NCI-H345 treated with DMSO at 0.1 percent for 48 hours (cell line): ENCODE results near the gene SCLT1.

Experiments
- DNase-seq: peaks from one replicate; lab custom pipeline; 2025; ENCODE audit not compliant: unreplicated experiment; lab: John Stamatoyannopoulos, UW

Gene SCLT1

DNA sequence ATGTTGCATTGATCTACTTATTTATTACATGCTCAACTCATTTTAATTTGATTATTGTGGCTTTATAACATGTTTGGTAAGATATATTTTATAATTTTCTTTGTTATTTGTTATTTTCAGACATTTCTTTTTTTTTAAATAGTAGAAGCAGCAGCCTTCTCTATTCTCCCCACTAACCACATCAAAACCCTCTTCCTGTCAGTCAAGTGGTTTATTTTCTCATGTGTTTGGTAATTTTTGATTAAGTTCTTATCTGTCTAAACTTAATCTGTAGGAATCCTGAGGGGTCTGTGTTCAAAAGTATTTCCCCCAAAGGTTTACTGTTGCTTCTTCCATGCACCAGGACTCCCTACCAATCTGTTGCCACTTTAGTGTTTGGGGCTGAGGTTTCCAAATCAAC, 131.9 kb downstream of the SCLT1 start:
- DNase-seq: no peak

GRCh38 chr4:128958194-128958593, 135.1 kb downstream of the SCLT1 start:
- DNase-seq: no peak

DNA sequence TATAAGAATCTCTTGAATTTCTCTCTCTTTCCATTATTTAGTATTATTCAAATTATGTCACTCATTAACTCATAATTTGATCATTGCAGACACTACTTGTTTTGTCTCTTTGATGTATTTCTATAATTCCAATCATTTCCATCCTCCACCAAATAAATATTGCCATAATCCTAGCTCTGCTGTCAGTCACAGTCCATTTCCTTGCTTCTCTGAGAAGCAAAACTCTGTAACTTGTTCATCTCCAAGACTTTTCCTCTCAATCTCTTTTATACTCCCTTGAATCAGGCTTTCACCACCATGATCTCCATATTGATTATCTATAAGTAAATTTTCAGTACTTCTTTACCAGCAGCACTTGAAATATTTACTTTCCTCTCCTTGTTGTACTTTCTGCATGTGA, 135.9 kb downstream of the SCLT1 start:
- no peak for DNase-seq

DNA sequence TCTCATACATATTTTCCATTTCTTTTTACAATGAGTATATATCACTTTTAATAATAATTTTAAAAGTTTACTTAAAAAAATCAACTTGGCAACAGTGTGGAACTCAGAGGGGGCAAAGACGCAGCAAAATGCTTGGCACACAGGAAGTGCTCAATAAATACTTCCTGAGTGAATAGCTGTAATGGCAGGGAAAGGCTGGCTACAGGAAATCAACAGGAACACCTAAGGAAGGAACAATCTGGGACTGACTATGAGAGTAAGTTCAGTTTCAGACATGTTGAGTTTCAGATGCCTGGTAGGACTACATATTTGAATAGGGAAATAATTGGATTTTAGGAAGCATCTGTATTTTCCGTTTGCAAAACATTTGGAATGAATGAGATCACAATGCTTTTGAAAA, 137.6 kb downstream of the SCLT1 start:
- DNase-seq: no peak

- no peak for DNase-seq
Measured at GRCh38 chr4:128954941-128955340, 138.4 kb downstream of the SCLT1 start.

GRCh38 chr4:128951316-128951715, 142.0 kb downstream of the SCLT1 start:
- no peak for DNase-seq

GRCh38 chr4:128950796-128951195, 142.5 kb downstream of the SCLT1 start:
- no peak for DNase-seq

- no peak for DNase-seq
Measured at GRCh38 chr4:128946916-128947315, 146.4 kb downstream of the SCLT1 start.

GRCh38 chr4:128942607-128943006, 150.7 kb downstream of the SCLT1 start:
- no peak for DNase-seq

DNA sequence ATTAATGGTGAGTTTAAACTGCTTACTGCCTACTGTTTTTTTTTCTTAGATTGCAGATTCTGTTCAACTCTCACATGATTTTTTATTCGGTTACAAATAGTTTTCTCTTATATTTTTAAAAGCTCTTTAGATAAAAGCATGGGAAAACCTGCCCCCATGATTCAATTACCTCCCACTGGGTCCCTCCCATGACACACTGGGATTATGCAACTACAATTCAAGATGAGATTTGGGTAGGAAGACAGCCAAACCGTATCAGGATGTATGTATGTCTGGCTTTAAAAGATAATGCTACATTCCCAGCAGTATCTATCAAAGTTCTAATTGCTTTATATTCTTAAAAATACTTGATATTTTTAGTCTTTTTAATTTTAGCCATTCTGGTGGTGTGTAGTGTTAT, 152.4 kb downstream of the SCLT1 start:
- no peak for DNase-seq

GRCh38 chr4:128930051-128930450, 163.3 kb downstream of the SCLT1 start:
- DNase-seq: no peak

GRCh38 chr4:128924951-128925350, 168.4 kb downstream of the SCLT1 start:
- DNase-seq: no peak

DNA sequence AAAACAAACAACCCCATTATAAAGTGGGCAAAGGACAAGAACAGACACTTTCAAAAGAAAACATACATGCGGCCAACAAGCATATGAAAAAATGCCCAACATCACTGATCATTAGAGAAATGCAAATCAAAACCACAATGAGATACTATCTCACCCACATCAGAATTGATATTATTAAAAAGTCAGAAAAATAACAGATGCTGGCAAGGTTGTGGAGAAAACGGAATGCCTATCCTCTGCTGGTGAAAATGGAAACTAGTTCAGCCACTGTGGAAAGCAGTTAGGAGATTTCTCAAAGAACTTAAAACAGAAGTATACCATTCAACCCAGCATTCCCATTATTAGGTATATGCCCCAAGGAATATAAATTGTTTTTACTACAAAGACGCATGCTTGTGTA, 171.4 kb downstream of the SCLT1 start:
- no peak for DNase-seq

DNA sequence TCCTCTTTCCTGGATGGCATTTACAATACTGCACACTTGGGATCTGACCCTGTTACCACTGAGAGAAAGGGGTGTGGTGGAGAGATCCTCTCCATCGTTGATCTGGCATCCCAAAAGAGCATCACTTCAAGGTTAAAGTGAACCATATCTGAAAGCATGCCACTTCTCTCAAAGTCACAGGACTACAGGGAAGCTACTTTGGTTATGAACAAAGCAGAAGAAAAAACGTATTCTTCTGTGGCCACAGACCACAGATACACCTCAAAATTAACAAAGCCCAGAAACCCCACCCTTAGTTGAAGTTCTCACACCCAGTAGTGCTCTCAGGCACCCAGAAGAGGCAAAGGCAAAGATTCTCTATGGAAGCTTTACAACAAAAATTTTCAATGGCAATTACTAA, 175.6 kb downstream of the SCLT1 start:
- DNase-seq: no peak

DNA sequence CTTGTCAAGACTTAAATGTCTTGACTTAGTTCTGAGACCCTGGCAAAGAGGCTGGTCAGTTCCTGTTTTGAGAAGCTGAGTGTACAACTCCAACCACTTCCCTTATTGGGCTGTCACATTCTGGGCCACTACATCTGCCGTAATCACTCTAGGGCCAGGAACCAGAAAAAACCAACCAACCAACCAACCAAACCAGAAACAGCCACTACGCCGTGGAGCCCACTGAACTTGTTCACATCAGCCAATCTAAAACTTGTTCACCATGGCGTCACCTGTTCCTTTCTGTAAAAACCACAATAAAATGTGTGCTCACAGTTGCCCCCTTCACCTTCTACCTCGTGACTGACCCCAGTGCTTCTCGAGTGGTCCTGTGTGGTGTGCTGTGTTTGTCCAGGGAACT, 176.5 kb downstream of the SCLT1 start:
- no peak for DNase-seq

- no peak for DNase-seq
Measured at GRCh38 chr4:128915544-128915943, 177.8 kb downstream of the SCLT1 start.

GRCh38 chr4:128913228-128913627, 180.1 kb downstream of the SCLT1 start:
- DNase-seq: no peak

DNA sequence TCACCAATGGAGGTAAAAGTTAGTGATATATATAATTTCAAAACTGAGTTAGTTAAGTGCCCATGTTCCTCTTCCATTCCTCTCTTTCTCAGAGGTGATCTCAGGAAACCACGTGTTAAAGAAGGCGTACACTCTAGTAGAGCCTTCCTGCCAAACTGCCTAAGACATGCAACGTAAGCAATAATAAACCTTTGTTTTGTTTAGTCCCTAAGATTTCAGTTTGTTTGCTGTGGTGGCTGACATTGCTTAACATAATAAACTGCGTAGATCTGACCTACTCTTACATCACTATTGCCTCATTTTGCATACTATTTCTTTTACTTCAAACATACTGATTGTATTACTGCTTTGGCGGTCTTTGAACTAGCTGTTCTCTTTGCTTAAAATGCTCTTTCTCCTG, 184.6 kb downstream of the SCLT1 start:
- DNase-seq: no peak

DNA sequence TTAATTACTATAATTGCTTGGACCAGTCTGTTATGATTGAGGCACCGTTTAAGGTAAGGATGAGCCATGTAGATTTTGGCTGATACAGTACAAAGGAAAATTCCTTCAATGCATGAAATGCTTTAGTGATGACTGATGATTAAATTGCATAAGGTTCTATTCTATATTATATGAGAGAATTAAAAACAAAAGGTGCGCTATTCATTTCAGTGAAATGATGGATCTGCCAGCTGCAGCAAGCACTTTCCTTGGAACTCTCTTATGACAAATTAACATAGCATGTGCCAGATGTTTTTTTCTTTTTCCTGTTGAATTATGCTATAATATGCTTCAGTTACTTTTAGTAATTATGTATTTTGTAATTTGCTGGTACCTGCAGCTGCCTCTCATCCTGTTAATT, 185.4 kb downstream of the SCLT1 start:
- no peak for DNase-seq

GRCh38 chr4:128906581-128906980, 186.8 kb downstream of the SCLT1 start:
- no peak for DNase-seq

DNA sequence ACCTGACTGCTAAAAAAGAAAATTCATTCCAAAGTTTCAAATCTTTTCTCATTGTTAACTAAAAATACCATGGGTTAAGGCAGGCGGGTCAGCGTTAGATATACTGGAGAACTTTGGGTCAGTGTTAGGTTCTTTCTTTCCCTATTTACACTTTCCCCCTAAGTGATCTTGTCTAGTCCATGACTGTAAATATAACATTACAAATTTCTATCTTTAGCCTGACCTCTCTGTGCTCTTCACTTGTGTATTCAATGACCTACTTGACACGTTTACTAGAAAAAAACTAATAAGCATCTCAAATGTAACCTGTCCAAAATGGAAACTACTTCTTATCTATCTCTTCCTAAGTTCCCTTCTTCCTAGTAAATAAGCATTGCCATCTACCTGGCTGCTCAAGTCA, 188.5 kb downstream of the SCLT1 start:
- no peak for DNase-seq

- no peak for DNase-seq
Measured at GRCh38 chr4:128880662-128881061, 212.7 kb downstream of the SCLT1 start.

DNA sequence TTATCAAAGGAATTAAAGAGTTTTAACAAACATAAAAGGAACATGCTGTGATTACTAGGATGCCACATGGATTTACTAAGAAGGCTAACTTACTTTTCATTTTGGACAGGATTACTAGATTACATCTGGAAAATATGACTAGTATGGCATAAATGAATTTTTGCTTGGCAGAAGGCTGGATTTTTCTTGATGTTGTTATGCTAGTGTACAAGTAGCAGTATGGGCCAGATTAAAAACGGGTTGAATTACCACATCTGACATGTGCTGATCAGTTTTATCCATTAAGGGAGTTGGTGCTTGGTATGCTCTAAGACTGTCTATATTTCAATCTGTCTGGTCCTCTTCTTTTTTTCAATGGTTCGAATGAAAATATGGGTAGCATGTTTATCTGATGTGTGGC, 213.4 kb downstream of the SCLT1 start:
- no peak for DNase-seq

GRCh38 chr4:128879283-128879682, 214.1 kb downstream of the SCLT1 start:
- no peak for DNase-seq
